GM12873 (cell line): ENCODE data around the gene TRIO.

Experiments used
- CTCF ChIP-seq: IDR thresholded peaks from 2 replicates; pipeline ENCODE4 v1.5.1; 2012; ENCODE audit warnings: low read depth, mild to moderate bottlenecking, moderate library complexity, low read length, control low read depth; ENCODE audit not compliant: insufficient read depth; ENCODE audit errors: missing control alignments

The TRIO gene

GRCh38 chr5:14463629-14464028 lies 320.5 kb downstream of the TRIO start:
- TF ChIP-seq CTCF, result no peak

GRCh38 chr5:14464096-14464495 lies 321.0 kb downstream of the TRIO start:
- TF ChIP-seq CTCF, result no peak

GRCh38 chr5:14464671-14465070 lies 321.5 kb downstream of the TRIO start:
- TF ChIP-seq CTCF, result no peak

GRCh38 chr5:14465116-14465515 lies 322.0 kb downstream of the TRIO start:
- TF ChIP-seq CTCF, result no peak

- no peak for TF ChIP-seq CTCF
Measured at GRCh38 chr5:14465776-14466175, 322.6 kb downstream of the TRIO start.

GRCh38 chr5:14467251-14467650 lies 324.1 kb downstream of the TRIO start:
- TF ChIP-seq CTCF, result no peak

GRCh38 chr5:14467886-14468285 lies 324.7 kb downstream of the TRIO start:
- no peak for TF ChIP-seq CTCF

GRCh38 chr5:14469551-14470377 lies 326.6 kb downstream of the TRIO start:
- TF ChIP-seq CTCF, result no peak
